ENCODE measurements around the gene BMI1. TPM values are rescaled to one million over a fixed set of nuclear protein-coding genes. Genes with fewer than 3 reads are reported as not detected.
"Not testable (repeated sequence)": the region's sequence is repeated elsewhere in the genome, so short reads cannot be mapped to it uniquely, and the experiment has no call there.

The BMI1 gene
- total RNA-seq, 4 donors from 2014 or later, result 15.6 to 47.9 (median 17.6) TPM

DNA sequence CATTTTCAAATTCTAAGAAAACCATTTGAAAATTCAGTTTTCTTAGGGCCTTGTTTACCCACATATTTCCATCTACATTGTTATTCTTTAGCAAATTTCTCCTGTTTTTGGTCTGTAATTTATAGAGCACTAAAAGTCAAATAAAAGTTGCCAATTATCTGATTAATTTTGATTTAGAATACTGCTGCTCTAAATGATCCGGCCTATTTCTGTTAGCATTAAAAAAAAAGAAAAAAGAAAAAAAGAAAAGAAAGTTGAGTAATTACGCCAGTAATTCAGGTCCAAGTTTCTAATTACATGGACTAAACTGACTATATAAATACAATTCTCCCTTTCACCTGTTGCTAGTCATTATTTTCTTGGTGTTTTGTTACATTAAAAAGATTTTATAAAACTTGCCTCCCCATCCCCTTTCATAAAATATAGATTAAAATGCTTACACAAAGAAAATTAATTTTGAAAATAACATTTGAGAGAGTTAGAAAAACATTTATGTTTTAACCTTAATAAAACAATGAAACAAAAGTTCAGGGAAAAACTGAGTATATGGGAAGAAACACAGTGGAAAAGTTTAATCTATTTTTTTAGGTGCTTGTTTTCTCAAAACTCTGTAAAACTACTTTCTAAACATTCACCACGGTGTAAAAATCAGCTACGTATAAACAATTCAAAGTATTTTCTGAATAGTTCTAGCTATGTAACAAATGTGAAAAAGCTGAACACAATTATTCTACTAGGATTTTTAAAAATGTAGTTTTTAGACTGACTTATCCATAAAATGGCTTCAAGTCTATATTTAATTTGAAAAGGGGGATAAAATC, 11.5 kb upstream of the BMI1 start:
- H3K9me3 ChIP-seq, result no peaks in the 10 kb centered on the region
- no peaks in the 10 kb centered on the region for H3K27me3 ChIP-seq
- TF ChIP-seq POLR2A (IDR thresholded peaks at IDR 0.05), result no peak
- TF ChIP-seq, protein P1, sequence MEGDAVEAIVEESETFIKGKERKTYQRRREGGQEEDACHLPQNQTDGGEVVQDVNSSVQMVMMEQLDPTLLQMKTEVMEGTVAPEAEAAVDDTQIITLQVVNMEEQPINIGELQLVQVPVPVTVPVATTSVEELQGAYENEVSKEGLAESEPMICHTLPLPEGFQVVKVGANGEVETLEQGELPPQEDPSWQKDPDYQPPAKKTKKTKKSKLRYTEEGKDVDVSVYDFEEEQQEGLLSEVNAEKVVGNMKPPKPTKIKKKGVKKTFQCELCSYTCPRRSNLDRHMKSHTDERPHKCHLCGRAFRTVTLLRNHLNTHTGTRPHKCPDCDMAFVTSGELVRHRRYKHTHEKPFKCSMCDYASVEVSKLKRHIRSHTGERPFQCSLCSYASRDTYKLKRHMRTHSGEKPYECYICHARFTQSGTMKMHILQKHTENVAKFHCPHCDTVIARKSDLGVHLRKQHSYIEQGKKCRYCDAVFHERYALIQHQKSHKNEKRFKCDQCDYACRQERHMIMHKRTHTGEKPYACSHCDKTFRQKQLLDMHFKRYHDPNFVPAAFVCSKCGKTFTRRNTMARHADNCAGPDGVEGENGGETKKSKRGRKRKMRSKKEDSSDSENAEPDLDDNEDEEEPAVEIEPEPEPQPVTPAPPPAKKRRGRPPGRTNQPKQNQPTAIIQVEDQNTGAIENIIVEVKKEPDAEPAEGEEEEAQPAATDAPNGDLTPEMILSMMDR (IDR thresholded peaks at IDR 0.05), result no peak
- no peaks in the 10 kb centered on the region for H3K4me1 ChIP-seq
- no peak overlapping the region for H3K4me3 ChIP-seq
- no peaks in the 10 kb centered on the region for H3K36me3 ChIP-seq
- no peak overlapping the region for H3K27ac ChIP-seq
- DNase-seq, result no peak

DNA sequence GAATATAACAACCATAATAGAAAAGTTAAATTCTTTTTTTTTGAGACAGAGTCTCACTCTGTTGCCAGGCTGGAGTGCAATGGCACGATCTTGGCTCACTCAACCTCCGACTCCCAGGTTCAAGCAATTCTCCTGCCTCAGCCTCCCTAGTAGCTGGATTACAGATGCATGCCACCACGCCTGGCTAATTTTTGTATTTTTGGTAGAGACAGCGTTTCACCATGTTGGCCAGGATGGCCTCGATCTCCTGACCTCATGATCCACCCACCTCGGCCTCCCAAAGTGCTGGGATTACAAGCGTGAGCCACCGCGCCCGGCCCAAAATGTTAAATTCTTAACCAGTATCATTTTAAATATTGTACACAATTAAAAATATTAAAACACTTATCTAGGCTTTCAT, 10.9 kb upstream of the BMI1 start:
- not testable (repeated sequence) for DNase-seq, H3K9me3 ChIP-seq, H3K4me1 ChIP-seq, H3K27ac ChIP-seq, H3K27me3 ChIP-seq, H3K36me3 ChIP-seq, H3K4me3 ChIP-seq

DNA sequence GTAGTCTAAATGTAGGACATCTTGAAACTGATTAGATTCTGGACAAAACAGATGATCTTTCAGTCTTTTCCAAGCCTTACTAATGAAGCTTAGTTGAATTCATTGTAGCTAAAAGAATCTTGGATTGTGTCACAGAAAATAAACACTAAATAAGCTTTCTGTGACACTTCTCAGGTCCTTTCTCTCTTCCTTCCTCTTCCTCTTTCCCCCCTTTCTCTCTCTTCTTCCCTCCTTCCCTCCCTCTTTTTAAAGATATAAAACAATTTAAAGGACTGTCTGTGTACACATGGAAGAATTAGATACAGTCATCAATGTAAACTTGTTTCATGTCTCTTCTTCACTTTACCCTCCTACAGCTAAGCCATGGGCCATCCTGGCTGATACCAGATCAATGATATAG, 10.0 kb upstream of the BMI1 start:
- no peaks in the 10 kb centered on the region for H3K9me3 ChIP-seq
- DNase-seq, result no peak
- no peaks in the 10 kb centered on the region for H3K4me1 ChIP-seq
- no peak overlapping the region for H3K27ac ChIP-seq
- no peaks in the 10 kb centered on the region for H3K27me3 ChIP-seq
- H3K4me3 ChIP-seq, result no peak overlapping the region
- TF ChIP-seq, protein P1 (IDR thresholded peaks at IDR 0.05), result no peak
- TF ChIP-seq POLR2A (IDR thresholded peaks at IDR 0.05), result no peak
- no peaks in the 10 kb centered on the region for H3K36me3 ChIP-seq

DNA sequence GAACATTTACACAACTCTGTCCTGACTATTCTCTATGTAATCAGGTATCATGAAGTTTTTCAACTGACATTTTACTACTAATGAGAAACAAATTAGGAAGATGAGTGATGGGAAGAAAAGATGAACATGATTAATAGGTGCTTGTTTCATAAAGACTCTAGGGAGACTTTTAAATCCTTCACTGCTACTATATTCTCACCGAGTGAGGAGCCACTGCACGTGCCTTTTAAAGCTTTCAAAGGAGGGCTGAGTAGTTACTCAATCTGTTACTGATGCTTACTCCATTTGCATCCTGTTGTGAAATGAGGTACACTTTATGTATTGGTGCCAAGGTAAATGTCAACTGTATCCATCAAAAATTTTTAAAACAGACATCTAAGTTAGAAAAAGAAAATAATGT, 6.0 kb upstream of the BMI1 start:
- H3K27me3 ChIP-seq, result no peaks in the 10 kb centered on the region
- no peak overlapping the region for H3K4me3 ChIP-seq
- no peak for TF ChIP-seq POLR2A (IDR thresholded peaks at IDR 0.05)
- TF ChIP-seq, protein P1 (IDR thresholded peaks at IDR 0.05), result no peak
- no peak overlapping the region for H3K27ac ChIP-seq
- H3K36me3 ChIP-seq, result no peaks in the 10 kb centered on the region
- no peaks in the 10 kb centered on the region for H3K9me3 ChIP-seq
- H3K4me1 ChIP-seq, result peaks cover 0 to 17% (median 4%) of the 10 kb centered on the region in 4 donors
- no peak for DNase-seq

DNA sequence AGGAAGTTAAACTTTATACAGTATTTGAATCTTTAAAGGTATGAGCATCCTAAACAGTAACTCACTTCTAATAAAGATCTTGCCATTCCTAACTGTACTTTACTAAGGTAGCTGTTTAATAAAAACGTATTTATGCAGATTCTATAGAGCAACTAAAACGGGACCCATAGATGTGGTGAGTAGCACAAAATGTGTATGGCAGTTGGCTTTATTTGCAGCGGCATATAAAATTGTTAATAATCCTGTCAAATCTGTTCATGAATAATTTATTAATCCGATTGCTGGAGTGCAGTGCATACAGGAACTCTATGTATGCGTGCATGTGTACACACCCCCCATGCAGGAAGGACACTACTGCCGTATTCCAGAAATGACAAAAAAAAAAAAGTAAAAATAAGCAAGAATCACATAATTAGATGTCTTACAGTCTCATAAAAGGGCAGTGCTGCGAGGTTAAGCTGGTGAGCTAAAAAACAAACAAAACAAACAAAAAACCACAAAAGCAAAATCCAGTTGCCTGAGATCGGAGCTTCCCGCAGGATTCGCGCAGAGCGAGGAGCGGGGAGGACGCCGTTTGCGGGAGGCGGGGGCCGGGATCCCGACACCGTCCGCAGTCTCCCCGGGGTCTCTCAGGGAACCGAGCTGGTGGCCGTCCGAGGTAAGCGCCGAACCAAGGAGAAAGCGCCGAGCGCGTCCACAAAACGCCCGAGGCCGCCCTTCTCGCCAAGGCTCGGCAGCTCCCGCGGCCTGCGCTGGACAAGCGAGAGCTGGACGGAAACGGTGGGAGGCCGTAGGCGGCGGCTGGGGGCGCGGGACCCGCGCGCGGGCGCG, 5.2 kb upstream of the BMI1 start:
- DNase-seq, result no peak
- no peak for TF ChIP-seq POLR2A (IDR thresholded peaks at IDR 0.05)
- TF ChIP-seq, protein P1 (IDR thresholded peaks at IDR 0.05), result no peak

More for the DNA sequence above, 5.2 kb upstream of the BMI1 start:
- Histone ChIP-seq H3K4me1 (peaks cover 0 to 18% (median 4%) of the 10 kb centered on the region in 4 donors), H3K9me3 (no peaks in the 10 kb centered on the region), H3K27ac (peak overlapping the region; percentile 86 to 98 (median 88)), H3K4me3 (peak overlapping the region; percentile 65 to 92 (median 72)), H3K36me3 (no peaks in the 10 kb centered on the region), H3K27me3 (no peaks in the 10 kb centered on the region)

Measured in Peyer's patch (tissue), 4 donors.